Loucy (cell line): ENCODE results near the gene UBE2F.

Experiments used
- H2AFZ ChIP-seq: fragments of 200-600 bp; sonication (generic); 2 replicates; pipeline ENCODE4 v1.6.0; 2016; ENCODE audit warnings: antibody characterized with exemption, mild to moderate bottlenecking, low read length, moderate library complexity
- H3F3A ChIP-seq: fragments of 200-600 bp; 2 replicates; pipeline ENCODE4 v1.6.0; 2016; ENCODE audit warnings: antibody characterized with exemption, low read depth, mild to moderate bottlenecking
- H3K27me3 ChIP-seq: fragments of 200-600 bp; sonication (generic); 2 replicates; pipeline ENCODE4 v1.6.1; 2014; ENCODE audit warnings: low read length, mild to moderate bottlenecking; ENCODE audit not compliant: insufficient read depth, poor library complexity, severe bottlenecking
- H3K36me3 ChIP-seq: fragments of 200-600 bp; sonication (generic); 2 replicates; pipeline ENCODE4 v1.6.1; 2016; ENCODE audit warnings: low read length; ENCODE audit not compliant: insufficient read depth
- H3K4me1 ChIP-seq: fragments of 200-600 bp; sonication (generic); 2 replicates; pipeline ENCODE4 v1.5.1; 2014; ENCODE audit warnings: low read length, mild to moderate bottlenecking; ENCODE audit not compliant: insufficient read depth, poor library complexity, severe bottlenecking
- H3K4me2 ChIP-seq: fragments of 200-600 bp; sonication (generic); 2 replicates; pipeline ENCODE4 v1.6.0; 2014; ENCODE audit warnings: antibody characterized with exemption, low read length, low read depth, mild to moderate bottlenecking; ENCODE audit not compliant: poor library complexity, severe bottlenecking
- H3K4me3 ChIP-seq: fragments of 200-600 bp; sonication (generic); 2 replicates; pipeline ENCODE4 v1.5.1; 2014; ENCODE audit warnings: low read length, mild to moderate bottlenecking, mixed read lengths; ENCODE audit not compliant: poor library complexity, severe bottlenecking
- H3K79me2 ChIP-seq: fragments of 200-600 bp; sonication (generic); 2 replicates; pipeline ENCODE4 v1.6.1; 2014; ENCODE audit warnings: low read length; ENCODE audit not compliant: insufficient read depth
- H3K9ac ChIP-seq: fragments of 200-600 bp; sonication (generic); 2 replicates; pipeline ENCODE4 v1.6.0; 2014; ENCODE audit warnings: mild to moderate bottlenecking, low read depth, low read length, moderate library complexity; ENCODE audit not compliant: poor library complexity, severe bottlenecking
- H3K9me2 ChIP-seq: fragments of 200-600 bp; sonication (generic); replicated peaks from 2 replicates; pipeline ENCODE4 v1.6.1; 2016; ENCODE audit warnings: low read depth, low read length, mixed read lengths
- H3K9me3 ChIP-seq: fragments of 200-600 bp; sonication (generic); 2 replicates; pipeline ENCODE4 v1.6.1; 2014; ENCODE audit warnings: mild to moderate bottlenecking, antibody characterized with exemption, low read length, low read depth; ENCODE audit not compliant: insufficient read depth
- H4K20me1 ChIP-seq: fragments of 200-600 bp; sonication (generic); 2 replicates; pipeline ENCODE4 v1.6.0; 2014; ENCODE audit warnings: antibody characterized with exemption, low read length, mild to moderate bottlenecking; ENCODE audit not compliant: insufficient read depth, poor library complexity, severe bottlenecking
- EZH2phosphoT487 ChIP-seq: fragments of 200-600 bp; IDR thresholded peaks from 2 replicates; pipeline ENCODE4 v1.6.1; 2018; ENCODE audit warnings: antibody characterized with exemption, mild to moderate bottlenecking, moderate library complexity, borderline replicate concordance
- TF ChIP-seq, protein P1 (sequence below): fragments of 200-600 bp; sonication (generic); conservative IDR thresholded peaks from 2 replicates; pipeline ENCODE4 v1.5.1; 2014; ENCODE audit warnings: mild to moderate bottlenecking, antibody characterized with exemption, low read length

The UBE2F gene

DNA sequence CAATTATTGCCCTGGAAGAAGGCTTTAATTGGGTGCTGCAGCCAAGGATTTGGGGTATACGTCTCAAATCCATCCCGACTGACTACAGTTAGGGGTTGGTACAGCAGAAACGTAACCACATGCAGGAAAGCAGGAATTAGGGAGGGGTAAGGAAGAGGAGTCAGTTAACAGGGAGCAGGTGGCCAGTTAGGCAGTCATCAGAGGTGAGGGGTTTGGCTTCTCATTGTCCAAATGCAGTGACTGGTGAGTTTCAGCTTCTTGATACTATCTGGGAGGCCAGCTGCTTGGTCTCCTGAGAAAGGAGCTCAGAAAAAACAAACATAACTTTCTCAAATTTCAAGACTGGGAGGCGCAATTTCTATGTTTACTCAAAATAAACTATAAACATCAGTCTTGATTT lies 38.8 kb upstream of the UBE2F start:
- H3K9me2 ChIP-seq: no peaks in the 10 kb centered on the region
- H3K79me2 ChIP-seq: no peaks in the 10 kb centered on the region
- H3K27me3 ChIP-seq: no peaks in the 10 kb centered on the region
- no peaks in the 10 kb centered on the region for H4K20me1 ChIP-seq
- H3K4me1 ChIP-seq: no peaks in the 10 kb centered on the region
- no peak for TF ChIP-seq EZH2phosphoT487
- TF ChIP-seq, protein P1, sequence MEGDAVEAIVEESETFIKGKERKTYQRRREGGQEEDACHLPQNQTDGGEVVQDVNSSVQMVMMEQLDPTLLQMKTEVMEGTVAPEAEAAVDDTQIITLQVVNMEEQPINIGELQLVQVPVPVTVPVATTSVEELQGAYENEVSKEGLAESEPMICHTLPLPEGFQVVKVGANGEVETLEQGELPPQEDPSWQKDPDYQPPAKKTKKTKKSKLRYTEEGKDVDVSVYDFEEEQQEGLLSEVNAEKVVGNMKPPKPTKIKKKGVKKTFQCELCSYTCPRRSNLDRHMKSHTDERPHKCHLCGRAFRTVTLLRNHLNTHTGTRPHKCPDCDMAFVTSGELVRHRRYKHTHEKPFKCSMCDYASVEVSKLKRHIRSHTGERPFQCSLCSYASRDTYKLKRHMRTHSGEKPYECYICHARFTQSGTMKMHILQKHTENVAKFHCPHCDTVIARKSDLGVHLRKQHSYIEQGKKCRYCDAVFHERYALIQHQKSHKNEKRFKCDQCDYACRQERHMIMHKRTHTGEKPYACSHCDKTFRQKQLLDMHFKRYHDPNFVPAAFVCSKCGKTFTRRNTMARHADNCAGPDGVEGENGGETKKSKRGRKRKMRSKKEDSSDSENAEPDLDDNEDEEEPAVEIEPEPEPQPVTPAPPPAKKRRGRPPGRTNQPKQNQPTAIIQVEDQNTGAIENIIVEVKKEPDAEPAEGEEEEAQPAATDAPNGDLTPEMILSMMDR: no peak
- H3K4me2 ChIP-seq: no peak overlapping the region
- H3K9ac ChIP-seq: no peak overlapping the region
- H2AFZ ChIP-seq: no peak overlapping the region
- H3K36me3 ChIP-seq: no peaks in the 10 kb centered on the region
- H3K9me3 ChIP-seq: peaks cover 5% of the 10 kb centered on the region; the same call in 1 of the 2 replicates
- no peak overlapping the region for H3K4me3 ChIP-seq
- H3F3A ChIP-seq: no peaks in the 10 kb centered on the region

- Histone ChIP-seq H3K9ac (no peak overlapping the region), H3F3A (no peaks in the 10 kb centered on the region), H3K79me2 (no peaks in the 10 kb centered on the region), H3K4me3 (no peak overlapping the region), H2AFZ (no peak overlapping the region), H3K9me2 (no peaks in the 10 kb centered on the region), H3K27me3 (no peaks in the 10 kb centered on the region), H3K9me3 (peaks cover 5% of the 10 kb centered on the region; the same call in 1 of the 2 replicates), H3K4me2 (no peak overlapping the region), H4K20me1 (no peaks in the 10 kb centered on the region), H3K36me3 (no peaks in the 10 kb centered on the region), H3K4me1 (no peaks in the 10 kb centered on the region)
- TF ChIP-seq EZH2phosphoT487: no peak
- TF ChIP-seq, protein P1: no peak
These were observed 36.8 kb upstream of the UBE2F start for GRCh38 chr2:237929979-237930378.

- H3K79me2 ChIP-seq: no peaks in the 10 kb centered on the region
- H3K4me3 ChIP-seq: no peak overlapping the region
- no peaks in the 10 kb centered on the region for H4K20me1 ChIP-seq
- H3K9me3 ChIP-seq: peaks cover 5% of the 10 kb centered on the region; the same call in 1 of the 2 replicates
- H3K27me3 ChIP-seq: no peaks in the 10 kb centered on the region
- H3K36me3 ChIP-seq: no peaks in the 10 kb centered on the region
- no peak overlapping the region for H2AFZ ChIP-seq
- H3F3A ChIP-seq: no peaks in the 10 kb centered on the region
- H3K9ac ChIP-seq: no peak overlapping the region
- TF ChIP-seq, protein P1: no peak
- TF ChIP-seq EZH2phosphoT487: no peak
- H3K9me2 ChIP-seq: no peaks in the 10 kb centered on the region
- no peak overlapping the region for H3K4me2 ChIP-seq
- H3K4me1 ChIP-seq: peaks cover 8% of the 10 kb centered on the region
These were observed 35.6 kb upstream of the UBE2F start for GRCh38 chr2:237931205-237931721.
